Bronchial epithelial cell (primary cell): Measurements from ENCODE around the gene CD8B. TPM values are rescaled to one million over a fixed set of nuclear protein-coding genes. Genes with fewer than 3 reads are reported as not detected.

Experiments
- DNase-seq: peaks from one replicate; pipeline ENCODE4 v3.0.0-alpha.2; 2010; ENCODE audit warnings: low read depth
- FAIRE-seq: peaks from 2 replicates; lab custom pipeline; 2011; peaks lifted over from hg19 to GRCh38; lab: Jason Lieb, UNC
- H3K27me3 ChIP-seq: 2 replicates; pipeline ENCODE4 v1.5.1; 2011; ENCODE audit warnings: low read length; ENCODE audit not compliant: control insufficient read depth, insufficient read depth
- H3K36me3 ChIP-seq: 2 replicates; pipeline ENCODE4 v1.5.1; 2011; ENCODE audit warnings: low read length; ENCODE audit not compliant: control insufficient read depth, insufficient read depth
- H3K4me3 ChIP-seq: 2 replicates; pipeline ENCODE4 v1.5.1; 2011; ENCODE audit warnings: mild to moderate bottlenecking, low read depth, low read length, control low read depth
- CTCF ChIP-seq: IDR thresholded peaks from 2 replicates; pipeline ENCODE4 v1.5.1; 2011; ENCODE audit warnings: mild to moderate bottlenecking, moderate library complexity, low read length, control low read depth, inconsistent platforms; ENCODE audit not compliant: insufficient read depth, severe bottlenecking
- total RNA-seq: library from RNA; depleted of rRNA; stranded (reverse); fragments of >200 nt; gene quantifications from 2 replicates; pipeline ENCODE4 v1.2.1, GENCODE V29; 2014

The CD8B gene
- total RNA-seq, 1 donor from 2014 or later = not detected

GRCh38 chr2:86779971-86780370 lies 81.7 kb downstream of the CD8B start:
- no peak for TF ChIP-seq CTCF
- Histone ChIP-seq H3K36me3 (no peaks in the 10 kb centered on the region), H3K4me3 (no peak overlapping the region), H3K27me3 (no peaks in the 10 kb centered on the region)
- no peak for DNase-seq
- no peak for FAIRE-seq

- FAIRE-seq (no peak), DNase-seq (no peak)
- Histone ChIP-seq H3K27me3 (no peaks in the 10 kb centered on the region), H3K4me3 (no peak overlapping the region), H3K36me3 (peaks cover 2% of the 10 kb centered on the region)
- TF ChIP-seq CTCF = no peak
Measured at GRCh38 chr2:86778957-86779356, 82.7 kb downstream of the CD8B start.

GRCh38 chr2:86776532-86776931 lies 85.2 kb downstream of the CD8B start:
- DNase-seq (no peak), FAIRE-seq (no peak)
- Histone ChIP-seq H3K4me3 (no peak overlapping the region), H3K36me3 (peaks cover 2% of the 10 kb centered on the region), H3K27me3 (no peaks in the 10 kb centered on the region)
- TF ChIP-seq CTCF = no peak

GRCh38 chr2:86775338-86775737 lies 86.3 kb downstream of the CD8B start:
- no peak for FAIRE-seq
- Histone ChIP-seq H3K4me3 (no peak overlapping the region), H3K36me3 (peaks cover 2% of the 10 kb centered on the region)

GRCh38 chr2:86774862-86775261 lies 86.8 kb downstream of the CD8B start:
- DNase-seq = no peak
- Histone ChIP-seq H3K4me3 (no peak overlapping the region), H3K36me3 (peaks cover 2% of the 10 kb centered on the region), H3K27me3 (no peaks in the 10 kb centered on the region)
- no peak for FAIRE-seq
- TF ChIP-seq CTCF = no peak

More at GRCh38 chr2:86775338-86775737, 86.3 kb downstream of the CD8B start:
- H3K27me3 ChIP-seq = no peaks in the 10 kb centered on the region
- TF ChIP-seq CTCF = no peak
- DNase-seq = no peak

- Histone ChIP-seq H3K4me3 (no peak overlapping the region), H3K27me3 (no peaks in the 10 kb centered on the region), H3K36me3 (peaks cover 5% of the 10 kb centered on the region)
- TF ChIP-seq CTCF = no peak
- FAIRE-seq (no peak), DNase-seq (no peak)
Measured at GRCh38 chr2:86772611-86773010, 89.1 kb downstream of the CD8B start.
